GM12865 (cell line): ENCODE data around the gene PCMT1.
A peak's percentile ranks its signal among the peaks of the same experiment; 100 is the strongest.

Experiments used
- DNase-seq: peaks from one replicate; pipeline ENCODE4 v3.0.0; 2010; ENCODE audit warnings: low read depth
- H3K4me3 ChIP-seq: 2 replicates; pipeline ENCODE4 v1.5.1; 2011; ENCODE audit warnings: mild to moderate bottlenecking, low read depth, low read length, control low read depth
- CTCF ChIP-seq: IDR thresholded peaks from 2 replicates; pipeline ENCODE4 v1.5.1; 2011; ENCODE audit warnings: low read length, control low read depth, low read depth, inconsistent platforms; ENCODE audit not compliant: insufficient read depth; ENCODE audit errors: missing control alignments

Gene PCMT1

GRCh38 chr6:149756261-149756636 is 6.7 kb downstream of the PCMT1 start:
- no peak for DNase-seq

GRCh38 chr6:149761438-149761837 is 11.9 kb downstream of the PCMT1 start:
- no peak overlapping the region for H3K4me3 ChIP-seq
- TF ChIP-seq CTCF, result no peak
- DNase-seq, result peak; percentile 30

More at GRCh38 chr6:149756261-149756636, 6.7 kb downstream of the PCMT1 start:
- no peak overlapping the region for H3K4me3 ChIP-seq
- TF ChIP-seq CTCF, result no peak

- H3K4me3 ChIP-seq, result no peak overlapping the region
- DNase-seq, result no peak
- TF ChIP-seq CTCF, result no peak
Measured at GRCh38 chr6:149763866-149764265, 14.3 kb downstream of the PCMT1 start.

GRCh38 chr6:149766156-149766769 is 16.7 kb downstream of the PCMT1 start:
- no peak for TF ChIP-seq CTCF
- no peak overlapping the region for H3K4me3 ChIP-seq
- DNase-seq, result no peak

- H3K4me3 ChIP-seq, result no peak overlapping the region
- TF ChIP-seq CTCF, result no peak
- DNase-seq, result no peak
Measured at GRCh38 chr6:149769676-149770075, 20.1 kb downstream of the PCMT1 start.

GRCh38 chr6:149771185-149771584 is 21.6 kb downstream of the PCMT1 start:
- TF ChIP-seq CTCF, result no peak
- no peak overlapping the region for H3K4me3 ChIP-seq
- no peak for DNase-seq

GRCh38 chr6:149771925-149772324 is 22.4 kb downstream of the PCMT1 start:
- no peak for TF ChIP-seq CTCF
- DNase-seq, result no peak
- H3K4me3 ChIP-seq, result no peak overlapping the region
